GM12892 (cell line): ENCODE measurements around the gene HOOK2.

Source experiments
- POLR2AphosphoS5 ChIP-seq: IDR thresholded peaks from 2 replicates; pipeline ENCODE4 v1.6.1; 2011; ENCODE audit warnings: low read depth, low read length, control low read depth
- TAF1 ChIP-seq: IDR thresholded peaks from 2 replicates; pipeline ENCODE4 v1.6.1; 2011; ENCODE audit warnings: low read depth, mild to moderate bottlenecking, control low read depth, low read length, borderline replicate concordance

DNA sequence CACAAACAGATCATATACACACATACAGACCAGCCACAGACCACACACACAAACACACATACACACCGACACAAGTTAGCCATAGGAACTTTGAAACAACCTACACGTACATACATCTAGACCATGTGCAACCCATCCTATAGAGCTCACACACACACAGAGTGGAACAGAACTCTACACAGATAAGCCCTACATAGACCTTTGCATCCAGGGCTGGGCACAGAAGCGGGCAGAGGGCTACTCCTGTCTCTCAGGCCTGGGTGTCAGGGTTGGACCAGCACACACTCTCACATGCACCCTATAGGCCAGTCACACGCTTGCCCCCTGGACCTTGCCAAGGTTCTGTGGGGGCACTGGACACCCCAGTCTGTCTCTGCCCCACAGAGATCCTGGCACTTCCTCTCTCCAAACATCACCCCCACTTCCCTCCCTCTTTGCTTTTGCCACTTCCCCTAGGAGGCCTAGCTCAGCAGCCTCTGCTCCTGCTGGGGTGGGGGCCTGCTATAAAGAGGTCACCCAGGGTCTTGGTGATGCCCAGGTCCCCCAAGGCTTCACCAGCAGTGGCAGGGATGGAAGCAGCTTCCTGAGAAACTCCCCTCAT is 10.2 kb upstream of the HOOK2 start:
- TF ChIP-seq TAF1 (no peak), POLR2AphosphoS5 (no peak)
